Endothelial cell of umbilical vein (primary cell): ENCODE data around the gene ZNF474. TPM values are rescaled to one million over a fixed set of nuclear protein-coding genes. Genes with fewer than 3 reads are reported as not detected.
A peak's percentile ranks its signal among the peaks of the same experiment; 100 is the strongest.

ENCODE experiments used
- BruUV-seq: library from RNA; stranded (reverse); fragments of 400-500 nt; replicated peaks from 2 replicates; lab custom pipeline; 2021; lab: Mats Ljungman, UMichigan
- CTCF ChIA-PET: fragments of 300-600, 350-600 bp; sonication (Branson Sonifier 250); formaldehyde crosslinking; loops from one replicate; lab custom pipeline; 2021; ENCODE audit warnings: antibody characterized with exemption, inconsistent platforms; lab: Charles Lee
- POLR2A ChIA-PET: fragments of 300-600, 350-600 bp; sonication (Branson Sonifier 250); formaldehyde crosslinking; loops from one replicate; lab custom pipeline; 2021; ENCODE audit warnings: antibody characterized with exemption, inconsistent platforms; lab: Charles Lee
- DNase-seq: peaks from one replicate; pipeline ENCODE4 v3.0.0-alpha.2; 2011; ENCODE audit warnings: low read depth, low spot score
- FAIRE-seq: peaks from 2 replicates; lab custom pipeline; 2011; peaks lifted over from hg19 to GRCh38; lab: Jason Lieb, UNC
- H2AFZ ChIP-seq: 2 replicates; pipeline ENCODE4 v1.6.0; 2012; ENCODE audit warnings: low read depth, low read length, control low read depth, inconsistent platforms
- H3K27ac ChIP-seq: 2 replicates; pipeline ENCODE4 v1.5.1; 2011; ENCODE audit warnings: low read depth, mild to moderate bottlenecking, control low read depth, low read length, moderate library complexity; ENCODE audit not compliant: insufficient read depth
- H3K27me3 ChIP-seq, 2 experiments: 2 replicates each; pipeline versions ENCODE4 v1.6.0 to v1.6.1; 2011; ENCODE audit warnings: low read length in 2 of 2, mixed read lengths in 1 of 2; ENCODE audit not compliant: control insufficient read depth in 2 of 2, insufficient read depth in 2 of 2
- H3K36me3 ChIP-seq, 2 experiments: 2 replicates in 1 of 2; 3 replicates in 1 of 2; pipeline ENCODE4 v1.5.1; 2011; ENCODE audit warnings: low read length in 2 of 2, mild to moderate bottlenecking in 1 of 2, moderate library complexity in 1 of 2; ENCODE audit not compliant: control insufficient read depth in 2 of 2, insufficient read depth in 2 of 2; ENCODE audit errors: extremely low read depth in 1 of 2
- H3K4me1 ChIP-seq: 3 replicates; pipeline ENCODE4 v1.5.1; 2011; ENCODE audit warnings: mild to moderate bottlenecking, low read length; ENCODE audit not compliant: control insufficient read depth, insufficient read depth; ENCODE audit errors: extremely low read depth
- H3K4me2 ChIP-seq: 2 replicates; pipeline ENCODE4 v1.6.1; 2011; ENCODE audit warnings: low read length, control low read depth, mixed read lengths; ENCODE audit not compliant: insufficient read depth
- H3K4me3 ChIP-seq, 3 experiments: fragments of 200-600 bp in 1 of 3; sonication (generic), shearing (Covaris generic) in 1 of 3; replicated peaks in 1 of 3; 2 replicates each; pipeline ENCODE4 v1.5.1; 2011 to 2016; ENCODE audit warnings: control low read depth in 3 of 3, low read length in 3 of 3, mild to moderate bottlenecking in 2 of 3, inconsistent platforms in 1 of 3, low read depth in 1 of 3, moderate library complexity in 1 of 3; ENCODE audit not compliant: insufficient read depth in 1 of 3
- H3K79me2 ChIP-seq: 2 replicates; pipeline ENCODE4 v1.6.0; 2012; ENCODE audit warnings: low read length, inconsistent platforms; ENCODE audit not compliant: control insufficient read depth, insufficient read depth
- H3K9ac ChIP-seq: replicated peaks from 2 replicates; pipeline ENCODE3; 2011; ENCODE audit warnings: low read length, control low read depth; ENCODE audit not compliant: insufficient read depth; ENCODE audit errors: extremely low read depth
- H3K9me1 ChIP-seq: replicated peaks from 3 replicates; pipeline ENCODE4 v1.6.0; 2011; ENCODE audit warnings: mild to moderate bottlenecking, low read length; ENCODE audit not compliant: control insufficient read depth, insufficient read depth; ENCODE audit errors: extremely low read depth
- H3K9me3 ChIP-seq: replicated peaks from 2 replicates; pipeline ENCODE4 v1.5.1; 2012; ENCODE audit warnings: low read length, inconsistent platforms; ENCODE audit not compliant: control insufficient read depth, insufficient read depth
- H4K20me1 ChIP-seq: replicated peaks from 2 replicates; pipeline ENCODE3; 2011; ENCODE audit warnings: mild to moderate bottlenecking, low read length; ENCODE audit not compliant: control insufficient read depth, insufficient read depth; ENCODE audit errors: extremely low read depth
- EZH2 ChIP-seq: IDR thresholded peaks from 2 replicates; pipeline ENCODE4 v1.6.1; 2012; ENCODE audit warnings: borderline replicate concordance, low read depth, mild to moderate bottlenecking, moderate library complexity, low read length, inconsistent platforms; ENCODE audit not compliant: severe bottlenecking
- FOS ChIP-seq: IDR thresholded peaks from 2 replicates; pipeline ENCODE4 v1.6.1; 2011; ENCODE audit warnings: mild to moderate bottlenecking, low read length, moderate library complexity, borderline replicate concordance; ENCODE audit not compliant: insufficient read depth
- GATA2 ChIP-seq: IDR thresholded peaks from 2 replicates; pipeline ENCODE4 v1.7.0; 2011; ENCODE audit warnings: low read depth, mild to moderate bottlenecking, moderate library complexity, mixed read lengths, low read length; ENCODE audit not compliant: insufficient read length, insufficient read depth
- JUN ChIP-seq: IDR thresholded peaks from 2 replicates; pipeline ENCODE4 v1.6.1; 2011; ENCODE audit warnings: borderline replicate concordance, low read depth; ENCODE audit not compliant: insufficient read length, insufficient read depth
- MYC ChIP-seq: IDR thresholded peaks from one replicate; pipeline ENCODE4 v1.6.1; 2011; ENCODE audit warnings: mild to moderate bottlenecking, low read depth, low read length
- POLR2A ChIP-seq: IDR thresholded peaks from 2 replicates; pipeline ENCODE4 v1.6.1; 2012; ENCODE audit warnings: low read depth, mild to moderate bottlenecking, control low read depth, low read length
- POLR2AphosphoS5 ChIP-seq: IDR thresholded peaks from 2 replicates; pipeline ENCODE4 v1.6.1; 2012; ENCODE audit warnings: low read depth, mild to moderate bottlenecking, control low read depth, low read length, moderate library complexity; ENCODE audit not compliant: insufficient read depth
- dilution Hi-C: fragments of 300-500 bp; cut with MboI; formaldehyde crosslinking; loops from one replicate; pipeline ENCODE4 v1.15.0; 2019; ENCODE audit warnings: low sequenced_read_pairs; ENCODE audit not compliant: extremely low pct_ligation_motif_present
- intact Hi-C: fragments of 100-400 bp; cut with micrococcal nuclease; formaldehyde crosslinking; loops from one replicate; pipeline ENCODE4 v1.10.0; 2022
- polyA plus RNA-seq, 4 experiments: library from polyadenylated mRNA; depleted of rRNA in 3 of 4; stranded (reverse) in 3 of 4; unstranded in 1 of 4; fragments of >200 nt; gene quantifications; 2 replicates each; pipeline versions ENCODE4 v1.2.1 to v1.2.3, GENCODE V29; 2011 to 2012; ENCODE audit warnings: missing spikeins in 1 of 4
- total RNA-seq: library from RNA; stranded (reverse); gene quantifications from 2 replicates; pipeline ENCODE4 v1.2.3, GENCODE V29; 2021
- TF ChIP-seq, protein P1 (sequence below), 2 donors: IDR thresholded peaks; 1 replicate in 1 of 2; 2 replicates in 1 of 2; pipeline ENCODE4 v1.5.1; 2011; ENCODE audit warnings: low read length in 2 of 2, mild to moderate bottlenecking in 2 of 2, moderate library complexity in 2 of 2, control low read depth in 1 of 2, inconsistent platforms in 1 of 2, low read depth in 1 of 2; ENCODE audit not compliant: insufficient read depth in 1 of 2; ENCODE audit errors: extremely low read depth in 1 of 2
- TF ChIP-seq, protein P2 (sequence below): IDR thresholded peaks from 2 replicates; pipeline ENCODE4 v1.6.1; 2011; ENCODE audit not compliant: insufficient read depth, insufficient read length

The ZNF474 gene
- total and polyA plus RNA-seq, 2 donors (not counting 3 experiments of a cell fraction or from before 2014, with no cell fraction given), result 0.03 TPM; not detected in 1

DNA sequence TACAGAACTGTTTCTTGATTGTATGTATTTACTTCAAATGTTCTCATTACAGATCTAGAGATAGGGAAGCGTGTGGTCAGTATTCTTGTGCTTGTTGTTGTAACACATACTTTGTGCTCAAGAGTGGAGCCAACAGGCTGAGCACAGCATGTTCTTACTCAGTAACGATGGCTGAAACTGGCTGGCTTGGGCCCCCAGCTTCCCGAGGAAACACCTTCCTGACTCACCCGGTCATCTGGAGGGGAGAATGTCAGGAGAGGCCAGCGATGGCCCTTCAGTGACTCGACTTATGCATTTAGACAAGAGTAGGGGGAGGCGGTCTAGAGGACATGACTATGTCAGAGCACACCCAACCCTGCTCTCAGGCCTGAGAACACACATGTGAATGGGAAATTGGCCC is 25.6 kb downstream of the ZNF474 start:
- Histone ChIP-seq H3K4me3 (no peak overlapping the region), H3K79me2 (no peaks in the 10 kb centered on the region), H3K36me3 (no peaks in the 10 kb centered on the region), H3K4me2 (no peak overlapping the region), H3K4me1 (peaks cover 8% of the 10 kb centered on the region), H3K9me1 (no peaks in the 10 kb centered on the region), H3K27me3 (no peaks in the 10 kb centered on the region), H2AFZ (peak overlapping the region; percentile 56), H3K27ac (peak overlapping the region; percentile 1), H3K9me3 (no peaks in the 10 kb centered on the region), H4K20me1 (no peaks in the 10 kb centered on the region), H3K9ac (no peak overlapping the region)
- POLR2A ChIA-PET, result no interaction called here
- TF ChIP-seq MYC (no peak), FOS (peak; percentile 12), GATA2 (peak; percentile 68), EZH2 (no peak), POLR2AphosphoS5 (no peak), JUN (no peak), POLR2A (no peak)
- TF ChIP-seq, protein P1, sequence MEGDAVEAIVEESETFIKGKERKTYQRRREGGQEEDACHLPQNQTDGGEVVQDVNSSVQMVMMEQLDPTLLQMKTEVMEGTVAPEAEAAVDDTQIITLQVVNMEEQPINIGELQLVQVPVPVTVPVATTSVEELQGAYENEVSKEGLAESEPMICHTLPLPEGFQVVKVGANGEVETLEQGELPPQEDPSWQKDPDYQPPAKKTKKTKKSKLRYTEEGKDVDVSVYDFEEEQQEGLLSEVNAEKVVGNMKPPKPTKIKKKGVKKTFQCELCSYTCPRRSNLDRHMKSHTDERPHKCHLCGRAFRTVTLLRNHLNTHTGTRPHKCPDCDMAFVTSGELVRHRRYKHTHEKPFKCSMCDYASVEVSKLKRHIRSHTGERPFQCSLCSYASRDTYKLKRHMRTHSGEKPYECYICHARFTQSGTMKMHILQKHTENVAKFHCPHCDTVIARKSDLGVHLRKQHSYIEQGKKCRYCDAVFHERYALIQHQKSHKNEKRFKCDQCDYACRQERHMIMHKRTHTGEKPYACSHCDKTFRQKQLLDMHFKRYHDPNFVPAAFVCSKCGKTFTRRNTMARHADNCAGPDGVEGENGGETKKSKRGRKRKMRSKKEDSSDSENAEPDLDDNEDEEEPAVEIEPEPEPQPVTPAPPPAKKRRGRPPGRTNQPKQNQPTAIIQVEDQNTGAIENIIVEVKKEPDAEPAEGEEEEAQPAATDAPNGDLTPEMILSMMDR (IDR thresholded peaks at IDR 0.05; ENCODE audit: extremely low read depth in 1 of 2, insufficient read depth in 1 of 2, low read depth in 1 of 2, low read length in 2 of 2), result no peak
- TF ChIP-seq, protein P2, sequence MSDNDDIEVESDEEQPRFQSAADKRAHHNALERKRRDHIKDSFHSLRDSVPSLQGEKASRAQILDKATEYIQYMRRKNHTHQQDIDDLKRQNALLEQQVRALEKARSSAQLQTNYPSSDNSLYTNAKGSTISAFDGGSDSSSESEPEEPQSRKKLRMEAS, result no peak
- DNase-seq (peak; percentile 36), FAIRE-seq (no peak)
- BruUV-seq, result no TSS peak
- dilution Hi-C loops, result no loop called here
- CTCF ChIA-PET, result interaction anchor here (0.9 to 3.4 kb wide), 11 partner anchors 16 to 205 kb away, joined by 3 to 55 read pairs (median 5); no protein-coding TSS in a partner anchor
- intact Hi-C loops, result loop anchor here (5.0 kb wide), 1 partner anchor 78 kb away; the partner anchor contains the start of gene LOX
